Measurements from ENCODE around the gene RGMB. TPM values are rescaled to one million over a fixed set of nuclear protein-coding genes. Genes with fewer than 3 reads are reported as not detected.

The RGMB gene
- polyA plus RNA-seq, 1 of the 3 experiments (the other 2 are of a cell fraction): 86.7 TPM

DNA sequence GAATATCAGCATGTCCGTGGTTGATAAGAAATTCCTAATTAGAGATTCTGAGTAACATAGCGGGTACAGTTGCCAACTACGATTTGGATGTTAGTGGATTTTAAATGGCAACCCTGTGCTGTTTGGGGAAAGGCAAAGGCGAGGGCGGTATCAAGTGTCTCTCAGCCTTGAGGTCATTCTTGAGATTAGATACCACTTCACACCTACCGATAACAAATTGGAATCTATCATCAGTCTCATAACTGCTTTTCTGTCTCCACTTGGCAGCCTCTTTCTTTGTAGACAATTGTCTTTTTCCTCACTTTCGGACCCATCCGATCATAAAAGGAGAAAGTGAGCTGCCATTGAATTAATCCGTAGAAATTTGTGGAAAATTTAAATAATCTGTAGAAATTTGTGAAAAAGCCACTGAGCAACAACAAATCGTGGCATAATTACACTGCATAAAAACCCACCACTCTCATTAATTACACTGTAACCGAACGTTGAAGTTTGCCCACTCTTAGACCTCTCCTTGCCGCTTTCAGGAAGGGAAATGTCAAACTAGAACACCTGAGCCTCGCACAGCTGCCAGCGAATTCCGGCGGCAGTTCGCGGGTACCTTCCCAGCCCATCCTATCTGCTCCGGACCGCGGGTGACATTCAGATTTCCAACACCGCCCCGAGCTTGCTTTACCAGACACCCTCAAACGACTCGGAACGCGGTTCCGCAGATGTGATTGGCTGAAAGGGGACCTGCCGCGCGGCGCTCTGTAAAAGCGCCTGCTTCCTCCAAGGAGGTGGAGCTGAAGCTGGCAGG, 849 bp upstream of the RGMB start:
- peak overlapping the region; percentile 99 for H3K9ac ChIP-seq
- 0 out of 2 replicates have a peak, but pooled peaks have one; percentile 14 for TF ChIP-seq TEAD4 (IDR thresholded peaks at IDR 0.05; ENCODE audit: borderline replicate concordance, insufficient read depth)
- peak in 1 of 2 experiments; percentile 34; a peak in 1 of 4 replicates for TF ChIP-seq EP300 (IDR thresholded peaks at IDR 0.05; ENCODE audit: borderline replicate concordance in 1 of 2, low read depth in 1 of 2, low read length in 1 of 2)
- TF ChIP-seq RFX5 (IDR thresholded peaks at IDR 0.05; ENCODE audit: low read length): no peak
- TF ChIP-seq MEF2A (IDR thresholded peaks at IDR 0.05; ENCODE audit: borderline replicate concordance, low read depth): 0 out of 2 replicates have a peak, but pooled peaks have one; percentile 11
- TF ChIP-seq JUND (IDR thresholded peaks at IDR 0.05): 0 out of 2 replicates have a peak, but pooled peaks have one; percentile 17
- TF ChIP-seq, protein P1, sequence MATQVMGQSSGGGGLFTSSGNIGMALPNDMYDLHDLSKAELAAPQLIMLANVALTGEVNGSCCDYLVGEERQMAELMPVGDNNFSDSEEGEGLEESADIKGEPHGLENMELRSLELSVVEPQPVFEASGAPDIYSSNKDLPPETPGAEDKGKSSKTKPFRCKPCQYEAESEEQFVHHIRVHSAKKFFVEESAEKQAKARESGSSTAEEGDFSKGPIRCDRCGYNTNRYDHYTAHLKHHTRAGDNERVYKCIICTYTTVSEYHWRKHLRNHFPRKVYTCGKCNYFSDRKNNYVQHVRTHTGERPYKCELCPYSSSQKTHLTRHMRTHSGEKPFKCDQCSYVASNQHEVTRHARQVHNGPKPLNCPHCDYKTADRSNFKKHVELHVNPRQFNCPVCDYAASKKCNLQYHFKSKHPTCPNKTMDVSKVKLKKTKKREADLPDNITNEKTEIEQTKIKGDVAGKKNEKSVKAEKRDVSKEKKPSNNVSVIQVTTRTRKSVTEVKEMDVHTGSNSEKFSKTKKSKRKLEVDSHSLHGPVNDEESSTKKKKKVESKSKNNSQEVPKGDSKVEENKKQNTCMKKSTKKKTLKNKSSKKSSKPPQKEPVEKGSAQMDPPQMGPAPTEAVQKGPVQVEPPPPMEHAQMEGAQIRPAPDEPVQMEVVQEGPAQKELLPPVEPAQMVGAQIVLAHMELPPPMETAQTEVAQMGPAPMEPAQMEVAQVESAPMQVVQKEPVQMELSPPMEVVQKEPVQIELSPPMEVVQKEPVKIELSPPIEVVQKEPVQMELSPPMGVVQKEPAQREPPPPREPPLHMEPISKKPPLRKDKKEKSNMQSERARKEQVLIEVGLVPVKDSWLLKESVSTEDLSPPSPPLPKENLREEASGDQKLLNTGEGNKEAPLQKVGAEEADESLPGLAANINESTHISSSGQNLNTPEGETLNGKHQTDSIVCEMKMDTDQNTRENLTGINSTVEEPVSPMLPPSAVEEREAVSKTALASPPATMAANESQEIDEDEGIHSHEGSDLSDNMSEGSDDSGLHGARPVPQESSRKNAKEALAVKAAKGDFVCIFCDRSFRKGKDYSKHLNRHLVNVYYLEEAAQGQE (IDR thresholded peaks at IDR 0.05; ENCODE audit: low read depth, low read length): 0 out of 2 replicates have a peak, but pooled peaks have one; percentile 4
- TF ChIP-seq GATA2 (CRISPR knock-in tag; IDR thresholded peaks at IDR 0.05): no peak
- peak; percentile 6; the same call in 1 of the 2 replicates for TF ChIP-seq GABPA (IDR thresholded peaks at IDR 0.05; ENCODE audit: low read depth)
- H3F3A ChIP-seq (replicated peaks; ENCODE audit: insufficient read depth): peaks cover 30% of the 10 kb centered on the region
- WGBS (ENCODE audit: low lambda C conversion rate): 21% methylated on average over 21 of the region's 34 CpGs
- H3K9me2 ChIP-seq: no peaks in the 10 kb centered on the region
- H3K4me1 ChIP-seq (ENCODE audit: control insufficient read depth in 1 of 2, insufficient read depth in 2 of 2, low read depth in 1 of 2, low read length in 1 of 2): peaks cover 8 to 18% of the 10 kb centered on the region in 2 experiments; a peak in 3 of 4 replicates
- H3K4me2 ChIP-seq: peak overlapping the region; percentile 90
- ChIA-PET POLR2A (interaction anchor here (0.6 kb wide), 1 partner anchor 1927 kb away, joined by 7 read pairs; no protein-coding TSS in a partner anchor), CTCF (interaction anchor here (0.8 to 13.6 kb wide), 6 partner anchors 19 to 1541 kb away, joined by 3 to 409 read pairs (median 4); no protein-coding TSS in a partner anchor)
- peak overlapping the region; percentile 24; the same call in 1 of the 2 replicates for H2AFZ ChIP-seq (ENCODE audit: low read depth)
- H3K4me3 ChIP-seq (ENCODE audit: low read depth in 2 of 2, low read length in 1 of 2): peak overlapping the region; percentile 83 to 90
- H3K79me2 ChIP-seq (ENCODE audit: insufficient read depth): peaks cover 82% of the 10 kb centered on the region
- peak overlapping the region; percentile 90 to 96 for H3K27ac ChIP-seq (ENCODE audit: low read depth in 2 of 2, low read length in 1 of 2)
- H3K9me3 ChIP-seq: no peaks in the 10 kb centered on the region
- no peaks in the 10 kb centered on the region for H3K27me3 ChIP-seq (ENCODE audit: insufficient read depth)
- peaks cover 0 to 46% of the 10 kb centered on the region in 2 experiments for H3K36me3 ChIP-seq (replicated peaks in 1 of 2; ENCODE audit: control insufficient read depth in 1 of 2, insufficient read depth in 2 of 2, low read length in 1 of 2)
- peak; percentile 70 for DNase-seq
- H4K20me1 ChIP-seq (ENCODE audit: insufficient read depth): peaks cover 37% of the 10 kb centered on the region

DNA sequence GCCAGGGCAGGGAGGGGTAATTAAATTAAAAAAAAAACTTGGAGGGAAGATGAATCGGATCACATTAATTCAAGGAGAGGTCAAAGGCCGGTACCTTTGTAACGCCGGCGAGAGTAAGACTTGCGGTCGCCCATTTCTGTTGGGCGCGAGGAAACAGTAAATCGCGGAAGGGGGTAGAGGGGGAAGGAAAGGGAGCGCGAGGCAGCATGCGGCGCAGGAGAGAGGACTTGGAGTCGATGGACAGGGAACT, 324 bp upstream of the RGMB start:
- H3K4me2 ChIP-seq: peak overlapping the region; percentile 90
- no peaks in the 10 kb centered on the region for H3K27me3 ChIP-seq (ENCODE audit: insufficient read depth)
- TF ChIP-seq, protein P2, sequence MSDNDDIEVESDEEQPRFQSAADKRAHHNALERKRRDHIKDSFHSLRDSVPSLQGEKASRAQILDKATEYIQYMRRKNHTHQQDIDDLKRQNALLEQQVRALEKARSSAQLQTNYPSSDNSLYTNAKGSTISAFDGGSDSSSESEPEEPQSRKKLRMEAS (IDR thresholded peaks at IDR 0.05; ENCODE audit: low read depth): peak; percentile 99
- TF ChIP-seq ELF1 (IDR thresholded peaks at IDR 0.05) (peak; percentile 20; the same call in 1 of the 2 replicates), NFIC (IDR thresholded peaks at IDR 0.05; ENCODE audit: borderline replicate concordance) (peak; percentile 25; the same call in 1 of the 2 replicates), YY1 (IDR thresholded peaks at IDR 0.05; ENCODE audit: low read depth) (peak; percentile 45; the same call in 1 of the 2 replicates), TEAD4 (IDR thresholded peaks at IDR 0.05; ENCODE audit: borderline replicate concordance, insufficient read depth) (no peak), TCF12 (IDR thresholded peaks at IDR 0.05) (peak; percentile 59; the same call in 1 of the 2 replicates), MXI1 (IDR thresholded peaks at IDR 0.05; ENCODE audit: low read depth, low read length) (peak; percentile 83), SIN3A (IDR thresholded peaks at IDR 0.05; ENCODE audit: borderline replicate concordance, low read depth, low read length) (peak; percentile 69; the same call in 1 of the 2 replicates), TAF1 (IDR thresholded peaks at IDR 0.05; ENCODE audit: borderline replicate concordance, low read depth, low read length) (no peak), GABPA (IDR thresholded peaks at IDR 0.05; ENCODE audit: low read depth) (0 out of 2 replicates have a peak, but pooled peaks have one; percentile 5)
- TF ChIP-seq, protein P1 (IDR thresholded peaks at IDR 0.05; ENCODE audit: low read depth, low read length): 0 out of 2 replicates have a peak, but pooled peaks have one; percentile 2
- peaks cover 42% of the 10 kb centered on the region for H4K20me1 ChIP-seq (ENCODE audit: insufficient read depth)
- peaks cover 33% of the 10 kb centered on the region for H3F3A ChIP-seq (replicated peaks; ENCODE audit: insufficient read depth)
- H3K4me1 ChIP-seq (ENCODE audit: control insufficient read depth in 1 of 2, insufficient read depth in 2 of 2, low read depth in 1 of 2, low read length in 1 of 2): peaks cover 6 to 18% of the 10 kb centered on the region in 2 experiments; a peak in 2 of 4 replicates
- POLR2A ChIA-PET: no interaction called here
- WGBS (ENCODE audit: low lambda C conversion rate): 1% methylated on average over 16 of the region's 16 CpGs
- no peaks in the 10 kb centered on the region for H3K9me2 ChIP-seq
- no peak for DNase-seq
- H3K36me3 ChIP-seq (replicated peaks in 1 of 2; ENCODE audit: control insufficient read depth in 1 of 2, insufficient read depth in 2 of 2, low read length in 1 of 2): peaks cover 0 to 50% of the 10 kb centered on the region in 2 experiments
- H3K79me2 ChIP-seq (ENCODE audit: insufficient read depth): peaks cover 87% of the 10 kb centered on the region
- H2AFZ ChIP-seq (ENCODE audit: low read depth): peak overlapping the region; percentile 24; the same call in 1 of the 2 replicates
- H3K9ac ChIP-seq: peak overlapping the region; percentile 99
- no peaks in the 10 kb centered on the region for H3K9me3 ChIP-seq
- peak overlapping the region; percentile 90 to 96 for H3K27ac ChIP-seq (ENCODE audit: low read depth in 2 of 2, low read length in 1 of 2)
- CTCF ChIA-PET: interaction anchor here (13.6 kb wide), 1 partner anchor 19 kb away, joined by 409 read pairs; no protein-coding TSS in a partner anchor
- peak overlapping the region; percentile 83 to 90 for H3K4me3 ChIP-seq (ENCODE audit: low read depth in 2 of 2, low read length in 1 of 2)
